GM10248 (cell line): Measurements from ENCODE around the gene CCDC33.
A peak's percentile ranks its signal among the peaks of the same experiment; 100 is the strongest.

ENCODE experiments used
- CTCF ChIA-PET: fragments of 300-600 bp; sonication (Branson Sonifier 250); formaldehyde crosslinking; extraction: SDS; loops from one replicate; lab custom pipeline; 2021; ENCODE audit warnings: antibody characterized with exemption; lab: Yijun Ruan, JAX
- POLR2A ChIA-PET: fragments of 350-650 bp; sonication (Branson Sonifier 250); formaldehyde crosslinking; extraction: SDS; loops from one replicate; lab custom pipeline; 2020; ENCODE audit warnings: antibody characterized with exemption; lab: Yijun Ruan, JAX
- DNase-seq: peaks from one replicate; pipeline ENCODE4 v3.0.0; 2012; ENCODE audit errors: extremely low spot score
- TF ChIP-seq, protein P1 (sequence below): IDR thresholded peaks from 2 replicates; pipeline ENCODE4 v1.5.1; 2012; ENCODE audit warnings: mild to moderate bottlenecking, low read depth; ENCODE audit errors: extremely low read depth, missing control alignments, control extremely low read depth

Gene CCDC33

DNA sequence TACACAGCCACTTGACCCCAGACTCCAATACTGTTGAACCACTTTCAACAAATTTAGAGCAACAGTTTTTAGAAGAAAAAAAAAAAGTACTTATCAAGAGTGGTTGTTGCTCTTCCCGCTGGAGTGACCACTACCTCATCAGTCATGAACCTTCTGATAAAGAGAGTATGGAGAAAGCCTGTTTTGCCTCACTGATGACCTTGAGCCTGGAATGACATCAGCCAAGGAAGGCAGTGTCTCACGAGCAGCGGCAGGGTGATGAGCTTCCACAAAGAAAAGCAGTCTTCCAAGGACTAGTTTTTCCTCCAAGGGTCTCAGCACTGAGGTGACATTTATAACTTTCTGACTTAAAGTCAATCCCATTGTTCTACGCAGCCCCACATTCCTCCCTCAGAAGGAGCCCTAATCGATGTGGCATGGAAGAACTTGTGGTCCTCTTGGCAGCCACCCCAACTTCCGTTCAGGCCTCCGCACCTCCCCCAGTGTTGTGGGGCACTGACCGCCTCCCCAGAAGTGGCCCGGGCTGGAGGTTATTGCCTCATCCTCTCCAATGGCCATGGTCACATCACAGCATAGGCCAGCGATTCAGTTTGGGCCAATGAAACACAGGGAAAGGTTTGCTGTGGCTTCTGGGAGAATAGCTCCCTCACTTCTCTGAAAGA is 133.1 kb downstream of the CCDC33 start:
- DNase-seq = peak; percentile 4
- POLR2A ChIA-PET = no interaction called here
- TF ChIP-seq, protein P1, sequence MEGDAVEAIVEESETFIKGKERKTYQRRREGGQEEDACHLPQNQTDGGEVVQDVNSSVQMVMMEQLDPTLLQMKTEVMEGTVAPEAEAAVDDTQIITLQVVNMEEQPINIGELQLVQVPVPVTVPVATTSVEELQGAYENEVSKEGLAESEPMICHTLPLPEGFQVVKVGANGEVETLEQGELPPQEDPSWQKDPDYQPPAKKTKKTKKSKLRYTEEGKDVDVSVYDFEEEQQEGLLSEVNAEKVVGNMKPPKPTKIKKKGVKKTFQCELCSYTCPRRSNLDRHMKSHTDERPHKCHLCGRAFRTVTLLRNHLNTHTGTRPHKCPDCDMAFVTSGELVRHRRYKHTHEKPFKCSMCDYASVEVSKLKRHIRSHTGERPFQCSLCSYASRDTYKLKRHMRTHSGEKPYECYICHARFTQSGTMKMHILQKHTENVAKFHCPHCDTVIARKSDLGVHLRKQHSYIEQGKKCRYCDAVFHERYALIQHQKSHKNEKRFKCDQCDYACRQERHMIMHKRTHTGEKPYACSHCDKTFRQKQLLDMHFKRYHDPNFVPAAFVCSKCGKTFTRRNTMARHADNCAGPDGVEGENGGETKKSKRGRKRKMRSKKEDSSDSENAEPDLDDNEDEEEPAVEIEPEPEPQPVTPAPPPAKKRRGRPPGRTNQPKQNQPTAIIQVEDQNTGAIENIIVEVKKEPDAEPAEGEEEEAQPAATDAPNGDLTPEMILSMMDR = no peak
- CTCF ChIA-PET = interaction anchor here (1.5 to 22.3 kb wide), 4 partner anchors 13 to 264 kb away, joined by 7 to 827 read pairs (median 88); partner anchors contain the start of gene SEMA7A

DNA sequence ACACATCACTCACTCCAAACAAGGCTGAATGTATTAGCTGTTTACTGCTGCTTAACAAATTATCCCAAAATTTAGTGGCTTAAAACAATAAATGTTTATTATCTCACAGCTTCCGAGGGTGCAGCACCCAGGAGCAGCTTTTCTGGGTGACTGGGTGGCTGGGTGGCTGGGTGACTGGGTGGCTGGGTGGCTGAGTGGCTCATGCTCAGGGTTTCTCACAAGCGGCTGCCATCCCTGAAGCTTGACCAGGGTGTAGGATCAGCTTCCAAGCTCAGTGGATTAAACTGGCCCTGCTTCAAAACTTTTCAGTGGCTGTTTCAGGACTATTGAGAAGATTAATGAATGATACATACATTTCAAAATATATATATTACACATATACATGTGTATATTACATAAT is 133.6 kb downstream of the CCDC33 start:
- DNase-seq = no peak
- ChIA-PET CTCF (interaction anchor here (1.5 to 22.3 kb wide), 4 partner anchors 12 to 263 kb away, joined by 7 to 827 read pairs (median 88); partner anchors contain the start of gene SEMA7A), POLR2A (no interaction called here)
- TF ChIP-seq, protein P1 = no peak

DNA sequence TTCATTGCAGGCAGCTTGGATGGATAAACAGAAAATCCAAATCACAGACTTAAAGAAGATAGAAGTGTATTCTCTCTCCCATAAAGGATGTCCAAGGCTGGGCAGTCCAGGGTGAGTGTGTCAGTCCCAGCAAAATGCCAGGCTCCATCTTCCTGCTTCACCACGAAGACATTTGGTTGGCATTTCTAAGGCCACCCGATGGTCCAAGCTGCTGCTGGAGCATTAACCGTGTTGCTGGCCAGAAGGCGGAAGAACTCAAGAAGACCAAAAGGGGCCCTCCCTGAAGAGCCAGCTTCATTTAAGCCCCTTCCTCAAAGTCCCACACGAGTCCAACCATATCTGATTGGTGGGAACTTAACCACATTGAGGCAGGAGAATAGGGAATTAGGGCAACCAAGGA is 134.3 kb downstream of the CCDC33 start:
- DNase-seq = no peak
- TF ChIP-seq, protein P1 = no peak
- ChIA-PET CTCF (interaction anchor here (1.0 to 22.3 kb wide), 4 partner anchors 12 to 263 kb away, joined by 3 to 827 read pairs (median 88); partner anchors contain the start of gene SEMA7A), POLR2A (no interaction called here)

DNA sequence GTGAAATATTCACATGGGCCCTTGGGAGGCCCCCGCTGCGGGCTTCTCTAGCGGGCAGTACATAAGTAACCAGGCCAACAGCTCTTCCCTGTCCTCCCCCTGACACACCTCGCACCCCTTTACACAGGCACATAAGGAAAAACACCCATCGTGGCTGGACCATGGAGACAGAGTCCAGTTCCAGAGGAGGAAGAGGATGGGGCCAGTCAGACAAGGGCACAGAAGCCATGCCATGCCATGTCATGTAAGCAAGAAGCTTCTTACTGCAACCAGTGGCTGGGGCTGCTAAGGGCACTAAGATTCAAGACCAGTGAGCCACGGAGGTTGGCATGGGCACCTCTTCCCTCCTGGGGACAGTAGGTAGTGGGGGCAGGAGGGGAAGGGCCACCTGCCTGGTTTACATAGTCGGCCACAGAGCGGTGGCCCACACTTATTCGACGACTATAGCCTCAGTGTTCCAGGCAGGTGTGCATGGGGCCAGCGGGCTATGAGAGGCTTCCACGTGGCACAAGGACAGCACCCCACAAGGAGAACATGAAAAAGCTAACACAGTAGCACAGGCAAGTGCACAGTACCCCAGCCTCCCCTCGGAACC is 137.0 kb downstream of the CCDC33 start:
- POLR2A ChIA-PET = no interaction called here
- CTCF ChIA-PET = interaction anchor here (0.7 to 22.3 kb wide), 19 partner anchors 10 to 577 kb away, joined by 3 to 827 read pairs (median 4); partner anchors contain the start of genes SEMA7A and UBL7

DNA sequence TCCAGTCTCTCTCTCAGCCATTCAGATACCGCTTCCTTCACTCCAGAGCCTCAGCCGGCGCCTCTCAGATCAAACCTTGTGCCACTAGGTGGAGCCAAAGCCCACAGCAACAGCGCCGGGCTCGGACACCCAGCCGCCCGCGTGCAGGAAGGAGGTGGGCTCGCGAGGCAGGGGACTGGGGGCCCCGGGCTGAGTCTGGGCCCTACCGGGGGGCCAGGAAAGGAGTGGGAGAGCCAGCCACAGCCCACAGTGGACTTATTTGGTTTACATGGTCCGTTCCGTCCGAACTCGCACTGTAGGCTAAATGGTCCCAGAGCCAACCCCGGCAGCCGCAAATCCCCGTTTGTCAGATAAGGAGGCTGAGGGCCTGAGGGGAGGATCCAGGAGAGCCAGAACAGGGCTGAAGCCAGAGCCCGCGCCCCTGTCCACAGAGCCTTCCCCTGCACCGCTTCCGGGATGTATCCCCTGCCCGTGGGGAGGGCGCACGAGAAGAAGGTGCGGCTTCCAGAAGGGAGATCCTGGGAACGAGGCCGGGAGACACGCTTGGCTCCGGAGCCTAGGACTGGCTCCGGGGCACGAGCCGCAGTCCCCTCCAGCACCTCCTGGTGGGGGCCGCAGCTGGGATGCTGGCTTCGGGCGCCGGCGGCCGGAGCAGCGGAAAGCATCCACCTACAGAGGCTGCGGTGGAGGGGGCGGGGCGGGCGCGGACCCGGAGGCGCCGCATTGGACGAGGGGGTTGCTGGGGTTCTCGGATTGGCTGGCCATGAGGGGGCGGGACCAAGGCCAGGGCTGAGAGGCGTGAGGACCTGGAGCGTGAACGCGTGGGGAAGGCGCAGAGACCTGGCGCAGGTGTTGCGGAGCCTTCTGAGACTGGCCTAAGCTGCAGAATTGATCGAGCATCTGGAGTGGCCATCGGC is 137.9 kb downstream of the CCDC33 start:
- peak; percentile 96 for DNase-seq
- ChIA-PET POLR2A (interaction anchor here (0.7 kb wide), 1 partner anchor 23 kb away, joined by 4 read pairs; no protein-coding TSS in a partner anchor), CTCF (interaction anchor here (0.7 to 22.3 kb wide), 35 partner anchors 10 to 576 kb away, joined by 3 to 827 read pairs (median 5); partner anchors contain the start of genes SEMA7A and UBL7)
- TF ChIP-seq, protein P1 = peak; percentile 96

More for the DNA sequence above, 137.0 kb downstream of the CCDC33 start:
- TF ChIP-seq, protein P1 = no peak
- DNase-seq = peak; percentile 29
